ENCODE measurements around the gene BTN2A1.
"Not testable (repeated sequence)": the region's sequence is repeated elsewhere in the genome, so short reads cannot be mapped to it uniquely, and the experiment has no call there.

The BTN2A1 gene

DNA sequence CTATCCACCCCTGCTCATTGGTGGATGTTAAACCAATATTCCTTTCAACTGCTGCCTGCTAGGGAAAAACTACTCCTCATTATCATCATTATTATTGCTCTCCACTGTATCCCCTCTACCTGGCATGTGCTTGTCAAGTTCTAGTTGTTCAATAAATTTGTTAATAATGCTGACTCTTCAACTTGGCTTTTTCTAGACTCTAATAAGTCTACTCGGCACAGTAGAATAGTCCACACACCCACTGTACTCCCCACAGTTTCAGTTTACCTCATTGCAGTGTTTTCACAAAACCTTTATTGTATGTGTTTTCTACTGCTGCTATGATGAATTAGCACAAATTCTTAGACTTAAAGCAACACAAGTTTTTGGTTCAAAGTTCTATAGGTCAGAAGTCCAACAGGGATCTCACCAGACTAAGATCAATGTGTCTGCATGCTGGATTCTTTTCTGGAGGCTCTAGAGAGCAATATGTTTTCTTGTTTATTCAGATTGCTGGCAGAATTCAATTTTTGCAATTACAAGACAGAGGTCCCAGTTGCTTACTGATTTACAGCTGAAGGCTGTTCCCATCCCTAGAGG lies 42.6 kb upstream of the BTN2A1 start:
- no peak for DNase-seq (ENCODE audit: extremely low read depth, low read depth)
- TF ChIP-seq, protein P1, sequence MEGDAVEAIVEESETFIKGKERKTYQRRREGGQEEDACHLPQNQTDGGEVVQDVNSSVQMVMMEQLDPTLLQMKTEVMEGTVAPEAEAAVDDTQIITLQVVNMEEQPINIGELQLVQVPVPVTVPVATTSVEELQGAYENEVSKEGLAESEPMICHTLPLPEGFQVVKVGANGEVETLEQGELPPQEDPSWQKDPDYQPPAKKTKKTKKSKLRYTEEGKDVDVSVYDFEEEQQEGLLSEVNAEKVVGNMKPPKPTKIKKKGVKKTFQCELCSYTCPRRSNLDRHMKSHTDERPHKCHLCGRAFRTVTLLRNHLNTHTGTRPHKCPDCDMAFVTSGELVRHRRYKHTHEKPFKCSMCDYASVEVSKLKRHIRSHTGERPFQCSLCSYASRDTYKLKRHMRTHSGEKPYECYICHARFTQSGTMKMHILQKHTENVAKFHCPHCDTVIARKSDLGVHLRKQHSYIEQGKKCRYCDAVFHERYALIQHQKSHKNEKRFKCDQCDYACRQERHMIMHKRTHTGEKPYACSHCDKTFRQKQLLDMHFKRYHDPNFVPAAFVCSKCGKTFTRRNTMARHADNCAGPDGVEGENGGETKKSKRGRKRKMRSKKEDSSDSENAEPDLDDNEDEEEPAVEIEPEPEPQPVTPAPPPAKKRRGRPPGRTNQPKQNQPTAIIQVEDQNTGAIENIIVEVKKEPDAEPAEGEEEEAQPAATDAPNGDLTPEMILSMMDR (IDR thresholded peaks at IDR 0.05; ENCODE audit: low read depth, low read length), result no peak

DNA sequence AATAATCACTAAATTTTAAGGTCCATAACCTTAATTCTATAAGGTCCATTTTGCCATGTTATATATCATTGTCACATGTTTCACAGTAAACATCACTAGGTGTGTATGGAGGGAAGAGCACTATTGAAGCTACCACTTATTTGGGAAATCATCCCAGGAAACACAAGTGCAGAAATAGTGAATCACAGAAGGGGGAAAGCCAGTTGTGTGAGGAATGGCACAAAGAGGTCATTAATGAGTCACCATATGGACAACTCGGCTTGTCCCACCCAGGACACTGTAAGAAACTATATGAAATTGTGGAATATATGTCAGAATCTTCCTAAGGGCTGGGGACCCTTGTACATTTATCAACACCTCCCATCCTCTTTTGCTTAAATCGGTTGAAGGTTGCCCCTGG lies 42.0 kb upstream of the BTN2A1 start:
- no peak for DNase-seq (ENCODE audit: extremely low read depth, low read depth)
- TF ChIP-seq, protein P1 (IDR thresholded peaks at IDR 0.05; ENCODE audit: low read depth, low read length), result no peak

DNA sequence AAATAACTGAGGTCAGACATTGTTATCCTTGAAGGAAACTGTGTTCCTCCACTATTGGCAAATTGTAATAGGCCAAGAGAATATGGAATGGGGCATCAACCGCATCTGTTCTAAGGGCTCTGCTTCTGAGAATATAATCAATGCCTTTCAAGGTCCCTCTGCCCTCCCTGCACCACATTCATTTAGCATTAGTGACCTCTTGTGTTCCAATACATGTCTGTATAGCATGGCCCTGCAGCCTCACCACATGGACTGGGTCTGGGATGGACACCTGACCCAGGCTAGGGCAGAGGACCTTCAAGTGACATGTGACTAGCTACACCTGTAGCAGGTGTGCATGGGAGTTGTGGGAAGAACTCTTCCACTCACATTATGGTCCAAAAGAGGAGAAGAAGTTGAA lies 41.5 kb upstream of the BTN2A1 start:
- TF ChIP-seq, protein P1 (IDR thresholded peaks at IDR 0.05; ENCODE audit: low read depth, low read length), result no peak
- no peak for DNase-seq (ENCODE audit: extremely low read depth, low read depth)

DNA sequence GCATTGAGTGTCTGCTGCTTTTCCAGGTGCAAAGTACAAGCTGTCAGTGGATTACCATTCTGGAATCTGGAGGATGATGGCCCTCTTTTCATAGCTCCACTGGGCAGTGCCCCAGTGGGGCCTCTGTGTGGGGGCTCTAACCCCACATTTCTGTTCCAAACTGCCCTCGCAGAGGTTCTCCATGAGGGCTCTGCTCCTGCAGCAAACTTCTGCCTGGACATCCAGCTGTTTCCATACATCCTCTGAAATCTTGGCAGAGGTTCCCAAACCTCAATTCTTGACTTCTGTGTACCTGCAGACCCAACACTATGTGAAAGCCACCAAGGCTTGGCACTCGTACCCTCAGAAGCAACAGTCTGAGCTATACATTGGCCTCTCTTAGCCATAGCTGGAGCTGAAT lies 39.7 kb upstream of the BTN2A1 start:
- DNase-seq (ENCODE audit: extremely low read depth, low read depth), result not testable (repeated sequence)

DNA sequence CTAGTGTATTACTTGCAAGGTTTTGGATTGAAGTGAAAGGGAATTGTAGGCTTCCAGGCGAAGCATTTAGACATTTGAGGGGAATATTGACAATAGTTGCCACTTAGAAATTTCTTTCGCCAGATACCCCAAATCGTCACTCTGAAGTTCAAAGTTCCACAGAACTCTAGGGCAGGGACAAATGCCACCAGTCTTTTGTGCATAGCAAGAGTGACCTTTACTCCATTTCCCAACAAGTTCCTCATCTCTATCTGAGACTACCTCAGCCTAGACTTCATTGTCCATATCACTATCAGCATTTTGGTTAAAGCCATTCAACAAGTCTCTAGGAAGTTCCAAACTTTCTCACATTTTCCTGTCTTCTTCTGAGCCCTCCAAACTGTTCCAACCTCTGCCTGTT lies 39.0 kb upstream of the BTN2A1 start:
- not testable (repeated sequence) for DNase-seq (ENCODE audit: extremely low read depth, low read depth)

DNA sequence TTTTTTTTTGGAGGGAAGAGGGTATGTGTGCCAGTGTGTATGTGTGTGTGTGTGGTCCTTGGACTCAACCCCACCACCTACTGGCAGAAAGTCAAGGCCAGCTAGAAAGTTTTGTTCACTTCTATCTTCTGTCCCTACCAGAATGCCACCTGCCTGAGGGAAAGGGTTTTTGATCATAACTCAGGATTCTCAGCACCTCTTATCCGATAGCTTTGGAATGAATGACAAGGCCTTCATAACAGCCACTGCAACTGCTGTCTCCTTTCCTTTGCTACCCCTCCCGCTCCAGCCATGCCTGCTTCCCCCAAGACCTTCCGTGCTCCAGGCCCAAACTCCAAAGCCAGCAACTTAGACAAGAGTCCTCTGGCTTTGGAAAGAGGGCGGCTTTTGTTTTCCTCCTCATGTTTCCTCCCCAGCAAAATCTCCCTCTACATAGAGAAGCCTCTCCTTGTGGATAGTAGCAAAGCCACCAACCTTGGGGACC lies 37.0 kb upstream of the BTN2A1 start:
- TF ChIP-seq, protein P1 (IDR thresholded peaks at IDR 0.05; ENCODE audit: low read depth, low read length), result peak; percentile 24
- DNase-seq (ENCODE audit: extremely low read depth, low read depth), result no peak

DNA sequence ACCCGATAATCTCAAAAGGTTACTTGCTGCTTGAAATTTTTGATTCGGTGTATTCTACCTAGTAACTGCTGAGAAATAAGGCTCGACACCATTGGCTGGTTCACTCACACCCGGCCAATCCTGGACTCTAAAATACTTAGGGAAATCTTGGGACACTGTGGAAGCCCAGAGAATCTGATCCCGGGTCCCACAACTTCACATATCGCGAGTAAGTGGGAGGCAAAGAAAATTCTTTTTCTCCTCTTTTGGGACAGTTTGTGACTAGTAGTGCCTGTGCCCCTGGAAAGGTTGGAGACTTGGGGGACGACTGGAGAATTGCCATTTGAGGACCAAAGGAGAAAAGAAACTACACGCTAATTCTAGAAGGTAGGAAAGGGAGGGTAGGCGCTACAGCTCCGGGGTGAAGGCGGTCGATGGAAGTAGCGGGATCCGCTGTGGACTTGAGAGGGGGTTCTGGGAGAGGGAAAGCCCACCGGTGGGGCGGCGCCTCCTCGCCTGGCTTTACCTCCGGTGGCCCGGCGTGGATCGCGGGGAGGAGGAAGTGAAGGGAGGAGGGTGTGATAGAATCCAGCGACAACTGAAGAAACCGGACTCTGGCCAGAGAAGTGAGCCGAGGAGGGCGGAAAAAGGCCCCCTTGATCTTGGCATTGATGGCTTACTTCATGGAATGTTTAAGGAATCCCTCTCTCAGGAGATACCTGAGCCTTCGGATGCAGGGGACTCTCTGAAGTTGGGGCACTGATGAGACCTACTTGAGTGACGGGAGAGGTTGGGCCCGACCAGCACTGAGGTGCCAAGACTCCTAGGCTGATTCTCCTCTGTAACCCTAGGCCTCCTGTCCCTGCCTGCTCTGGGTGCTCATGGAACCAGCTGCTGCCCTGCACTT lies 36.3 kb upstream of the BTN2A1 start:
- DNase-seq (ENCODE audit: extremely low read depth, low read depth), result peak; percentile 71
- TF ChIP-seq, protein P1 (IDR thresholded peaks at IDR 0.05; ENCODE audit: low read depth, low read length), result no peak

DNA sequence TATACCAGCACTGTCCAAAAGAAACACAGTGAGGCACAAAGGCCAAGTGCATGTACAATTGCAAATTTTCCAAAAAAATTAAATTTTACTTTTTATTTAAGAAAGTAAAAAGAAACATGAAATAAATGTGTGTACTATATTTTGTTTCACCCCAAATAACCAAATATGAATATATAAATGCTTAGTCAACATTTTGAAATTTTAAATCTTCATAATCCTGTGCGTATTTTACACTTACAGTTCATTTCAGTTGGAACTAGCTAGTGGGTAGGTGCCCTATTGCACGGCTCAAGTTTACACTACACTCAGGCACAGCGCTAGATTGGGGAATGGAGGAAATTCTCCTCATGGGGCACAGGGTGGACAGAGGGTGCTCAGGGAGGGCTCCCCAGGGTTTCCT lies 35.4 kb upstream of the BTN2A1 start:
- no peak for DNase-seq (ENCODE audit: extremely low read depth, low read depth)
- TF ChIP-seq, protein P1 (IDR thresholded peaks at IDR 0.05; ENCODE audit: low read depth, low read length), result no peak
